ENCODE data around the gene RNASEH2B.

The RNASEH2B gene

DNA sequence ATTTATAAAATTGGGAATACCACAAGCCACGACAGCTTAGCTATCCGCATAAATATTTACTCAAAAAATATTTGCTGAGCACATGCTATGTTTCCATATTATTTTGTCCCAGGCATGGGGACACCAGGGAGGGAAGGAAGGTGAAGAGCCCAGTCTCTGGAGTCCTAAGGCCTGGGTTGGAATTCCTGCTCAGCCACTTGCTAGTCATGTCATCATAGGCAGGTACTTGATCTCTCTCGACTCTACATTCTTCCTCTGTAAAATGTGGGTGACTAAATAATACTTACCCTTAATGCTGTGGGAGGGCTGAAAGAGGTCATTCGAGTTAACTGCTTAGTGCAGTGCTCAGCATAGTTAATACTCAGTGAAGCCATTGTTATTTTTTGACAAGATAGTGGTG is 4.3 kb upstream of the RNASEH2B start:
- in situ Hi-C loops (cut with HindIII; ENCODE audit: low sequenced_read_pairs) = no loop called here

DNA sequence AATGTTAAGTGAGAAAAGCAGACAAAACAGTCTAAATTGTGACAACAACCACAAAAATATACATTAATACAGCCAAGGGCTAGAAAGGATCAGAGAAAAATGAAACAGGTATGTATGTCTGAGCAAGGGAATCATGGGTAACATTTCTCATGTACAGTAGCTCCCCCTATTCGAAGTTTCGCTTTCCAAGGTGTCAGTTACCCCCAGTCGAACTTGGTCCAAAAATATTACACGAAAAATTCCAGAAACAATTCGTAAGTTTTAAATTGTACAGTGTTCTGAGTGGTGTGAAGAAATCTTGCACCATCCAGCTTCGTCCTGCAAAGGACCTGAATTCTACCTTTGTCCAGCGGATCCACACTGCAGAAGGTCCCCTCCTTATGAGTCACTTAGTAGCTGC is 1.8 kb upstream of the RNASEH2B start:
- in situ Hi-C loops (cut with HindIII; ENCODE audit: low sequenced_read_pairs) = no loop called here

DNA sequence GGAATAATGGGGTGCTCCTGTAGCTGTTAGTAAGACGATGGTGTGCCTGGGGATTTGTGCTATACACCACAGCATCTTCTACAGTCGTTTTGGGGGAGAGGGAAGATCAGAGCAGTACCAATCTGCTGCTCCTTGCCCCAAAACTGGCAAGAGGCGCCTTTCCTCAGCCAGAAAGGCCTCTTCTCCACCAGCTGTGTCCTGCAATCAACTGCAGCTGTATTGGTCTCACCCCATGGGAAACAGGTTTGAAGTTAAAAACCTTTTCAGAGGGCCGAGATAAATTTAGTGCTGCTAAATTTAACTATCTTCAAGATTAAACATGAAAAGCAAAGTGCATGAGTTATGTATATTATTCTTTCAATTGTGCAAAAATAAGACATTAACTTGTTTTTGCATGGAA is 1.2 kb upstream of the RNASEH2B start:
- in situ Hi-C loops (cut with HindIII; ENCODE audit: low sequenced_read_pairs) = no loop called here

DNA sequence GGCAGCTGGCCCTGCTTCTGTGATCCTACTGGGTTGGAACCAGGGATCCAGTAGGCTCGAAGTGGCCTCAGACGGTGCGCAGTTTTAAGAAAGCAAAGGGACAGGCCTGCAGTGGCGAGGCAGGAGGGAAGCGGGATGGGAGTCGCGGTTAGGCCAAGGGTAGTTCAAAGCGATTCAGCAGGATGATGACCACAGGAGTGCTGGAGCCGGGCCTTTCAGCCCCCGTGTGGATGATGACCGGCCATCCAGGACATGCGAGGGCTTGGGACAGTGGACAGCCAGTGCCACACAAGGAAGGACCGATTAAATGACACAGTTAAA is 854 bp downstream of the RNASEH2B start:
- in situ Hi-C loops (cut with HindIII; ENCODE audit: low sequenced_read_pairs) = no loop called here

DNA sequence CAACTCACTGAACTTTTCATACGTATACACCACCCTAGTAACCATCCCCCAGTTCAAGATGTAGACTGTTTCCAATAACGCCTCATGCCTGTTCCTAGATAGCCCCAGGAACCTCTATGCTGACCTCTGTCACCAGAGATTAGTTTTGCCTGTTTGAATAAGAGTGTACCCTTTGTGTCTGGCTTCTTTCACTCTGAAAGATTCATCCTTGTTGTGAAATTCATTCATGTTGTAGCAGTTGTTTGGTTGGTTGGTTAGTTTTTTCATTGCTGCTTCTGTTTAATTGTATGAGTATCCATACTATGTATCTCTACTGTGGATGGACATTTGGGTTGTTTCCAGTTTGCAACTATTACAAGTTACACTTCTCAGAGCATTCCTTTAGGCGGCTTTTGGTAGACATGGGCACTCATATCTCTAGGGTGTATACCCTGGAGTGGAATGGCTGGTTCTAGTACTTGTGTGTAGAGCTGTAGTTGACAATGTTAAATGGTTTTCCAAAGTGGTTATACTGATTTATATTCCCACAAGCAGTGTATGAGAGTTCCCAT is 1.6 kb downstream of the RNASEH2B start:
- in situ Hi-C loops (cut with HindIII; ENCODE audit: low sequenced_read_pairs) = no loop called here

DNA sequence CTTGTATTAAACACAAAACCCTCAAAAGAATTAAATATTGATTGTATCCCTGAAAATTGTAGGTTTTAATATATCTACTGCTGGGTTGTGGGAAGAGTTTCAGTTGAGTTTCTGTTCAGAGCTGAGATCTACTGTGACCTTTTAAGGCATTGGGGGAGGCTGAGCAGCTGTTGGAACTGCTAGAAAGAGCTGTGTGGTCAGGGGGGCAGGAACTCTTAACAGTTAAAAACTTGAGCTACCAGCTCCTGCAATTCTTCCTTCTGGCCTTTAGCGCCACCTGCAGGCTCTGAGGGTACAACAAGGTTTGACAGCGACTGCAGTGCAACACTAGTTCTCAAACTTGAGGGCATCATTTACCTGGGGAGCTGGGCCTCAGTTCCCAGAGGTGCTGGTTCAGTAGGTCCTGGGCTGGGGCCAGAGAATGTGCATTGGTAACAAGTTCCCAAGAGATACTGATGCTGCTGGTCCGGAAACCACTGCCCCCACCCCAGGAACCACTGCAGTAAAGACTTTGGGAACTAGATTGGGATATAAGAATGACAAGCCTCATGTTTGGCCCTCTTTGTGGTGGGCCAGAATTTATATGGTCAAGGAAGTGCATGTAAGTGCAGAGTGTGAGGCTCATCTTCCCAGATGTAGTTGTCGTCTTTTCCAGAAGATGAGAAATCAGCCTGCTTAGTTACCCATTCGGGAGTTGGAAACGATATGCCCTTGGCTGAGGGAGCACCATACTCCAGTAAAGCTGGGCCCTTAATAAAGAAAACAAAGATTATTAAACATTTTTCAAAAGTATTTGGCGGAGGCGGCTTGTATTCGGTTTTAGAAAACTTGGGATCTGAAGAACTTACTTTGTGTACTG is 2.6 kb downstream of the RNASEH2B start:
- in situ Hi-C loops (cut with HindIII; ENCODE audit: low sequenced_read_pairs) = no loop called here

DNA sequence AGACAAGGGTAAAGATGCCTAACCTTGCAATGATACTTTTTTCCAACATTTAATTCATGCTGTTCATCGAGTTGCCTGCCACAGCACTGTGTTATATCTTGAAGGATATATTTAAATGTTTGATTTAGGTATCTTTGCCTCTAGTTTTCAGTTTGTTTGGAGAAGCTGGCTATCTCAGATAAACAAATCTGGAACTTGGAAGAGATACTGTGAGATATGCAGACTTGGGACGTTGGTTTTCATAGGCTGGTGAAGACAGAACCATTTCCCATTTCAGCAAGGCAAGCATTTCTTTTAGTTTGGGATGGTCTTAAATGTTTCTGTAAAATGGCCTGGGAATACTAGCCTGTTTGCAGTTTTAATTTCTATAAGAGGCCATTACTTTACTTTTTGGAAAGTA is 3.3 kb downstream of the RNASEH2B start:
- in situ Hi-C loops (cut with HindIII; ENCODE audit: low sequenced_read_pairs) = no loop called here

DNA sequence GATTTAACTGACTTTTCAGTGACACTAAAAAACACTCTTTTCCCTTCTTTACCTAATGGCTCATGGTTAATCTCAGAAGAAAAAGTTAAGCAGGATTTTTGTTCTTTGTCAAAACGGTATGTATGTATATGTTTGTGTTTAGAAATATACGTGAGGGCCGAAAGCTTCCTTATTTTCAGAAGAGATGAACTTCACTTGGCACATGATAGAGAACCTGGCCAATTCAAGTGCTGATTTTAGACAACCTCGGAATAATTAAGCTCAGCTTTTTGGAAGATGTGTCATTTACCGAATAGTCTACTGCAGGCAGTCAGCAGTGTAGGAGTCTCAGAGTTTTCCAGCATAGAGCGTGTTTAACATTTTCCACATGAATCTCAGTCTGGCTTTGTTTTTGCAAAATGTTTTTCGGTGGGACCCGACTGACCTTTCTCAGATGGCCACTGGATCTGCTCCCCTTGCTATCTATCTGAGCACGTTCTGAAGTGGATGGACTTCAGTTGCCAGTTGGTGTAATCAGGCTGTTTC is 4.6 kb downstream of the RNASEH2B start:
- in situ Hi-C loops (cut with HindIII; ENCODE audit: low sequenced_read_pairs) = no loop called here

DNA sequence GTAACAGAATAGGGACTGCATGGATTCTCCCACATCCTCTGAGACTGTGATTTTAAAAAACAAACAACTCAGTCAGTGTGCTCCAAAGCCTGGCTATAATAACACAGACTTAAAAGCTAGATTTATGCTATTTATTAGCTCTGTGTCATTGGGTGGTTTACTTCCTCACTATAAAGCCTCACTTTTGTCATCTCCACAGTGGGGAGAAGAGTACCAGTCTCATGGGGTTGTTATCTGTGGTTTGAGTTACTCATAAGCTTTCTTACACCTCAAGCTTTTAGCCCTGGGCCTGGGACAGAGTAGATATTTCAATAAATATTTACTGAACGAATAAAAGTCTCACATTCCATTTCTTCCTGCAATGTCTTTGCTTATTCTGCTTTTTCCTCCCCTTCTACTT is 5.3 kb downstream of the RNASEH2B start:
- in situ Hi-C loops (cut with HindIII; ENCODE audit: low sequenced_read_pairs) = no loop called here

DNA sequence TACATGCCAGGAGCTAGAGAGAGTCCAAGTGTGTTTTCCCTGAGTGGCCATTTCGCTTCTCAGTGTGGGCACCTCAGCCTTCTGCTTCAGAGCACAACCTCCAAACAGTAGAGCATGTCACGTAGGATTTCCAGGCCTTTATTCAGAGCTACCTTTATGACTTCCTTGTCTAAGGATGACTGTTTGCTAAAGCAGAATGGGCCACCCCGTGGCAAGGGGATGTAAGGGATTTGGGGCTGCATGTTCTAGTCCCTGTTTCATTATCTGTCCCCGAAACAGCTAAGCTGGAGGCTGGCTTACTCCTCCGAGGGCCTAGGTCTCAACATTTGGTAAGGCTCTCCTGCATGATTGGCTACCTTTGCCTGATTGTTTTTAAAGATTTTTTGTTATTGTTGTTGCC is 6.0 kb downstream of the RNASEH2B start:
- in situ Hi-C loops (cut with HindIII; ENCODE audit: low sequenced_read_pairs) = no loop called here

DNA sequence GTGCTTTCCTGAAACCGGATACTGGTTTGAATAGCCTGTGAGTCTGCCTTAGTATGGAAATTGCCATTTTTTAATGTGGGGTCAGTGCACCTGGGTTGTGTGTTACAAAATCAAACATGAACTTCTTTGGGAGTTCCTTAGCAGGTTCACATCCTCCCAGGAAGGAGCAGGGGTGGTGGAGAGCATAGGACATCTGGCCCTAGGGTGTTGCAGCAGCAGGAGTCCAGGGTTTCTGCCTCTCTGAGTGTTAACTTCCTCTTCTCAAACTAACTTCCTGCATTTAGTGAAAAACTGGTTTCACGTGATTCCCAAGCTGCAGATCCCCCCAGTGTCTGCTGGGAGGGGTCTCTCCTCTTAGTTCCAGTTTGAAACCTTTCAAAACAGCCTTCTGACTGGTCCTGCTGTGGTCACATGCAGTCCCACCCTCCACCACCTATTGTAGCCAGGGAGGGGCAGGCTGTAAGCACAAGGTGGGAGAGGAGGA is 7.2 kb downstream of the RNASEH2B start:
- in situ Hi-C loops (cut with HindIII; ENCODE audit: low sequenced_read_pairs) = no loop called here

DNA sequence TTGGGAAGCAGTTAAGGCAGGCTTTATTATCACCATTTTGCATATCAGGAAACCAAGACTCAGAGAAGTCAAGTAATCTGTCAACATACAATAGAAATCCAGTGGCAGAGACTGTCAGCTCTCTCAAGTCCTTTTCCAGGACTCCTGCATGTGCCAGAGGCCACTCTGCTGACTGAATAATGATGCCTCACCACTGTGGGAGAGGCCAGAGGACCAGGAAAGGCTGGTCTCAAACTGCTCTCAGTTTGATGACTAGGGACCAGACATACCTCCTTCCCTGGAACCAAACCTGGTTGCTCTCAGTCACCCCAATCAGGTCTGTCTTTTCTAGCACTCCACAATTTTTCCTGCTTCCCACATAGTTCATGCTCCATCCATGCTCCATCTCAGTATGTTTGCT is 8.0 kb downstream of the RNASEH2B start:
- in situ Hi-C loops (cut with HindIII; ENCODE audit: low sequenced_read_pairs) = no loop called here

DNA sequence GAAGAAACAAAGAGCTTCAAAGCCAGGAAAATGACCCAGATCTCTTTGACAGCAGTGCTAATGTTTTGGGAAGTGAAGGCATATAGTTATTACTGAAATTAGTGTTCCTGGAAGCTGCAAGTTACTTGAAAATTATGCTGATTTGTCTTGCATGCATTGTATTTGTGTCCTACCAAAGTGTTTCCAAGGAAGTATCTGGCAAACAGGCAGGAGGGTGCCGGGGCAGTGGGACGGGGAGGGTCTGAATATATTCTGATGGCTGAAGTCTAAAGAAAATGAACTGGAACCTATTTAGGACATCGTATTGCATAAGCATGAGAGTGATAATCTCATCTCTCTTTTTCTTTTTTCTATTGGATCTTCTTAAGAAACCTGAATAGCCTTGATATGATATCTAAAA is 9.0 kb downstream of the RNASEH2B start:
- in situ Hi-C loops (cut with HindIII; ENCODE audit: low sequenced_read_pairs) = no loop called here

DNA sequence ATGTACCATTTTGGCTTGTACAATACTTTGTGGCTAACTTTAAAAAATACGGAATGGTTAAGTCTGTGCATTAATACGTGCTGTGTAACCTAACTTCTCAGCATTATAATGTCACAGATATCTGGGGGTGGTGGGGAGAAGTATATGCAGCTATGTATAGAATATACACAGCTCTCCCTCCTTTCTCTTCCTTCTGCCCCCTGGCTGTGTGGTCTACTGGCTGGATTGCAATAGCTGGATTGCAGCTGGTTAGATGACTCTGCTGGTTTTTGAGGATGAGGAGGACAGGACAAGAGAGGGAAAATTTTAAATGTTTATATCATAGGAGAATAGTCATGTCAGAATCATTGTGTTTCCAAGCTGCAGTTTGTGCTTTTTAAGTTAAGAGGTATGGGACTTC is 9.7 kb downstream of the RNASEH2B start:
- in situ Hi-C loops (cut with HindIII; ENCODE audit: low sequenced_read_pairs) = no loop called here

DNA sequence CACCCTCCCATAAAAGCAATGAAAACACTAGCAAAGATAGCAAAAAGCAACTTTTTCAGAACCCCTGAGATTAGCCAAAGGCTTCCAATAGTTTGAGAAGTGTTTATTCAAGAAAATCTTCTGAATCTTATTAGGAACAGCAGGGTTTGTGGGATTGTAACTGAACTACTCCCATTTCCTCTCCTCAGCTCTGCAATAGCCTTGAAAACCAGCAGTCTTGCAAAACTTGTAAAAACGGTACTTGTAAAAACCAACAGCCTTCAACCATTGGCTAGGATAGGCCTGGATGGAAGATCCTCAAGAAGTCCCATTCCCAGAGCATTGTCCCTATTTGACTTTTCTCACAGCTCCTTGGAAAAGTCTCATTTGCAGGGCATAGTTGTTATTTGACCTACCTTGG is 12.1 kb downstream of the RNASEH2B start:
- in situ Hi-C loops (cut with HindIII; ENCODE audit: low sequenced_read_pairs) = no loop called here

DNA sequence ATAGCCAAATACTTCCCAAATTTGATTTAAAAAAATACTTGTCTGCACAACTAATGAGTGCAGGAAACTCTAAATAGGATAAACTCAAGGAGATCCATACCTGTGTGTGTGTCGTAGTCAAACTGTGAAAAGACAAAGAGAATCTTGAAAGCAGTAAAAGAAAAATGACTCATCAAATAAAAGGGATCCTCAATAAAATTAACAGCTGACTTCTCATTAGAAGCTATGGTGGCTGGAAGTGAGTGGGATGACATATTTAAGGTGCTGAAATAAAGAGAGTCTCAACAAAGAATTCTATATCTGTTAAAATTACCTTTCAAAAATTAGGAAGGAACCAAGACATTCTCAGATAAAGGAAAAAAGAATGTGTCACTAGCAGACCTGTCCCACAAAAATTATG is 13.7 kb downstream of the RNASEH2B start:
- in situ Hi-C loops (cut with HindIII; ENCODE audit: low sequenced_read_pairs) = no loop called here

DNA sequence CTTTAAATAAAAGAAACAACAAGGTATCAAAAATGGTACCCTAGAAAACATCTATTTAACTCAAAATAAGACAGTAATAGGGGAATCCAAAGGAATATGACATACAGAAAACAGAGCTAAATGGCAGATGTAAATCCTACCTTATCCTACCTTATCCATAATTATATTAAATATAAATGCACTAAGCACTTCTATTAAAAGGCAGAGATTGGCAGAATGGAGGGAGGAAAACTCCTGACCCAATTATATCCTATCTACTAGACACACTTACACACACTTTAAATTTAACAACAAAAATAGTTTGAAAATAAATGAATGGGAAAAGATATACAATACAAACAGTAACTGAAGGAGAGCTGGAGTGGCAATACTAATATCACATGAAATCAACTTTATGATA is 14.4 kb downstream of the RNASEH2B start:
- in situ Hi-C loops (cut with HindIII; ENCODE audit: low sequenced_read_pairs) = no loop called here

DNA sequence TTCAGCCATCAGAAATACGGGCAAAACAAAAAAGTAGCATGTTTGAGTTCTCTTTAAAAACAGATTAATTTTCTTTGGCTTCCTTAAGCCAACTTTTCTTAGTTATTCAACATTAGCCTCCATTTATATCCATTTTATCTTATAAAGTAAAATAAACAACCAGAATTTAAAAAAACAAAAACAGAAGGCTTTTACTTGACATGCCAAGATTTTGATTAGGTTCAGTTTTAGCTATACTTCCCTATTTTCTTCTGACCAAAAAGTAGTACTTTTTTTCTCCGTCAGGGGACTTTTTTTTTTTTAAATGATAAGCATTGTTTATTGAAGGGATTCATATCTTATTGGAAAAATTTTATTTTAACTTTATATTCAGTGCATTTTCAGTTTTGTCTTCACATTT is 18.1 kb downstream of the RNASEH2B start:
- in situ Hi-C loops (cut with HindIII; ENCODE audit: low sequenced_read_pairs) = no loop called here

DNA sequence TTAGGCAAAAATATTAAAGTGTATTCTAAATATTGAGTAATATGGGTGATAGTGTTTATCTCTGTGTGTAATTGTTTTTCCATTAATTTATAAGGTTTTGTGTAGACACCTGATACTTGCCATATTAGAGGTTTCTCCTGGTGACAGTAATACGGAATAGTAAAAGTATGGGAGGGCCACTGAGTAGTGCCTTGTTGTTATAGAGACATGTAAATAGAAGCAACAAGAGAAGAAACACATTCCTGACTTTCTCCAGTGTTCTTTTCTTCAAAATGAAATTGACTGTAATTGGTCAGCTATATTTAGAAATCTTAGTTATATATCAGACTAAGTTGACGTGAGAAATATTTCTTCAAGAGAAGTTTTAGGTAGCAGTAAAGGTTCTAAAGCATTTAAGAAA is 18.5 kb downstream of the RNASEH2B start:
- in situ Hi-C loops (cut with HindIII; ENCODE audit: low sequenced_read_pairs) = no loop called here

DNA sequence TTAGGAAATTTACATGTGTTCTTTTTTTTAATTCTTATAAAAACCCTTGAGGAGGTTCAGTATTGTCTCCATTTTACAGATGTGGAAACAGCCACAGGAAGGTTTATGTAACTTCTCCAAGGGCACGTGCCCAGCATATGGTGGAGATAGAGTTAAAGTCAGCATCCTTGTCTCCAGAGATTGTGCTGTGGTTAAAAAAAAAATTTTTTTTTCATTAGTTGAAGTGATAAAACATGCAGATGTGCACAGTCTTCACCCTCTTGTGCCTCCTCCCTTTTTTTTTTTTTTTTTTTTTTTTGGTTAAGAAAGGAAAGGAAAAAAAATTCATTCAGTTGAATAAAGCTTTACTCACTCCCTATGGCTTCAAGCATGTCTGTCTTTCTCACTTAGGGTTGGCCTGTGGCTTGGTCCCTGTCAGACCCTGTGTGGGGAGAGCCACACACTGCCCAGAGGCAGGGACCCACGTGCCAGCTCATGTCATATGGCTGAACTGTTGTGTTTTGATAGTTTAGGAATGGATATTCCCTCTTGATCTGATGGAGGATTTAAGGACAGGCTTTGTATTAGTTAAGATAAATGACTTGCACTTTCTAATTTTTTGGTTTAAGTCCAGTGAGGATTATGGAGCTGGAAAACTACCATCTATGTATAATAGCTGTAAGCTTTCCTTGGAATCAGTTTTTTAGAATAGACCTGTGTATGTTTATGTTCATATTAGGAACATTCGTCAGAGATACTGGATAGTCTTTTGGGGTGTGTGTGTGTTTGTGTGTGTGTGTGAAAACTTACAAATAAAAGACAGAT is 19.3 kb downstream of the RNASEH2B start:
- in situ Hi-C loops (cut with HindIII; ENCODE audit: low sequenced_read_pairs) = no loop called here

DNA sequence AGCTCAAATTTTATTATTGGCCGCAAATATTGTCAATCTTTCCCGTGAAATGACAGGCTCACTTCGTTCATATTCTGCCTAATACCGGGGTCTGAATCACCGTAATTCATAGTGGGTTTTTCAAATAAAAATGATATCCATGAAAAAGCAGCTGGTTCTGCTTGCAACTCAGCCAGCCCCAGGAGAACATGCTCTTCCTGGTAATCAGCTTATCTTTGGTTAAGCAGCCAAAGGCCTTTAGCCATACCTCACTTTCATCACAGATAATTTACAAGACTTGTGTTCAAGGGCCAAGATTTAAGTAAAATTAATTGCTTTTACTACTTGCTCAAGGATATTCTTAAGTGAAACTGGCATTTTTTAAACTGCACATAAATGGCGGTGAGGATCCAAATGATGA is 22.5 kb downstream of the RNASEH2B start:
- in situ Hi-C loops (cut with HindIII; ENCODE audit: low sequenced_read_pairs) = no loop called here
